HG02943 (cell line): ENCODE results near the gene CELA2A.
"Not testable (repeated sequence)": the region's sequence is repeated elsewhere in the genome, so short reads cannot be mapped to it uniquely, and the experiment has no call there.

Experiments
- ATAC-seq: cut with Tn5 transposase; IDR thresholded peaks from one replicate; pipeline ENCODE4 v1.9.1; 2021; ENCODE audit warnings: mild to moderate bottlenecking, low read depth, moderate library complexity; ENCODE audit not compliant: unreplicated experiment

CELA2A gene

GRCh38 chr1:15442759-15443158, 13.8 kb upstream of the CELA2A start:
- no peak for ATAC-seq

DNA sequence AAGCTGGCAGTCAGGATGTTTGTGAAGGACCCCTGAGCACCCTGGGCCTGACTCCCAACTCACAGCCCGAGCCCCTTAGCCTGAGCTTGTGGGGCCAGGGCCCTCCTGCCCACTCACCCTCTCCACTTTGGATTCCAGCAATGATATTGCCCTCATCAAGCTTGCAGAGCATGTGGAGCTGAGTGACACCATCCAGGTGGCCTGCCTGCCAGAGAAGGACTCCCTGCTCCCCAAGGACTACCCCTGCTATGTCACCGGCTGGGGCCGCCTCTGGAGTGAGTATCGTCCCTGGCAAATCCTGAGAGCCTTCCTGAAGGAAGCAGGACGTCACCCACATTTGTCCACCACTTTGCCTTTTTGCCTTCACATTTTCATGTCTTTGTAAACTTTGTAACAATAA, 13.3 kb upstream of the CELA2A start:
- no peak for ATAC-seq

- no peak for ATAC-seq
Measured at GRCh38 chr1:15444468-15445389, 11.8 kb upstream of the CELA2A start.

DNA sequence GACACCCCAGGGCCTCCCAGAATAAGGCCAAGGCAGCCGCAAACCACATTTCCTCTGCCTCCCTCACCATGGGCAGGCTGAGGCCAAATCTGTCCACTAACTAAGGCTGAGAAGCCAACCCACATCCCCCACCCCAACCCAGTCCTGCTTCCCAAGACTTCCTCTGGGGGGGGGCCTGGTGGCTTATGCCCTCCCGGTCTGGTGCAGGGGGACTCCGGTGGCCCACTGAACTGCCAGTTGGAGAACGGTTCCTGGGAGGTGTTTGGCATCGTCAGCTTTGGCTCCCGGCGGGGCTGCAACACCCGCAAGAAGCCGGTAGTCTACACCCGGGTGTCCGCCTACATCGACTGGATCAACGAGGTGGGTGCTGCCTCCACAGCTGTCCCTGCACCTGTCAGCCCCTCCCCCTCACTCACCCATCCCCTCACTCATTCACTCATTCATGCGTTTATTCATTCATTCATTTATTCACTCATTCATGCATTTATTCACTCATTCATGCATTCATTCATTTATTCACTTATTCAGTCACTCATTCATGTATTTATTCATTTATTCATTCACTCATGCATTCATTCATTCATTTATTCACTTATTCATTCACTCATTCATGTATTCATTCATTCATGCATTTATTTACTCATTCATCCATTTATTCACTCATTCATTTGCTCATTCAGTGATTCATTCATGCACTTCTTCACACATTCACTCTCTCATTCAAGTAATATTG, 11.0 kb upstream of the CELA2A start:
- ATAC-seq, result no peak

- no peak for ATAC-seq
Measured at GRCh38 chr1:15446212-15446611, 10.3 kb upstream of the CELA2A start.

GRCh38 chr1:15448877-15449462, 7.6 kb upstream of the CELA2A start:
- no peak for ATAC-seq

- ATAC-seq, result no peak
Measured at GRCh38 chr1:15449567-15449966, 7.0 kb upstream of the CELA2A start.

- no peak for ATAC-seq
Measured at GRCh38 chr1:15451014-15451722, 5.4 kb upstream of the CELA2A start.

DNA sequence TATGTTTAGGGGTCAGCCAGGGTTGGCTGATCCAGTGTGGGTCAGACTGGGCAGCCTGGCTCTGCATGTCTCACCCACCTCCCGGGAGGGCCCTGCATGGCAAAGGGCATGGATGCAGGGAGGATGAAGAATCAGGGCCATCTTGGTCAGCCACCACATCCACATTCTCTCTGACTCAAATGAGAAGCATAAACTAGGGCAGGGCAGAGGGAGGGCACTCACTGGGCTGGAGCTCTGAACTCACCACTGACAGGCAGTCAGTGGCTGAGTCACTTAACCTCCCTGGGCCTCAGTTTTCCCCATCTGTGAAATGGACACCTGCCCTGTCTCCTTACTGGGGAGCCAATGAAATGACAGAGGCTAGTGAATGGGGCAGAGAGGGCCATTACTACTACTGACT, 4.3 kb upstream of the CELA2A start:
- ATAC-seq, result no peak

DNA sequence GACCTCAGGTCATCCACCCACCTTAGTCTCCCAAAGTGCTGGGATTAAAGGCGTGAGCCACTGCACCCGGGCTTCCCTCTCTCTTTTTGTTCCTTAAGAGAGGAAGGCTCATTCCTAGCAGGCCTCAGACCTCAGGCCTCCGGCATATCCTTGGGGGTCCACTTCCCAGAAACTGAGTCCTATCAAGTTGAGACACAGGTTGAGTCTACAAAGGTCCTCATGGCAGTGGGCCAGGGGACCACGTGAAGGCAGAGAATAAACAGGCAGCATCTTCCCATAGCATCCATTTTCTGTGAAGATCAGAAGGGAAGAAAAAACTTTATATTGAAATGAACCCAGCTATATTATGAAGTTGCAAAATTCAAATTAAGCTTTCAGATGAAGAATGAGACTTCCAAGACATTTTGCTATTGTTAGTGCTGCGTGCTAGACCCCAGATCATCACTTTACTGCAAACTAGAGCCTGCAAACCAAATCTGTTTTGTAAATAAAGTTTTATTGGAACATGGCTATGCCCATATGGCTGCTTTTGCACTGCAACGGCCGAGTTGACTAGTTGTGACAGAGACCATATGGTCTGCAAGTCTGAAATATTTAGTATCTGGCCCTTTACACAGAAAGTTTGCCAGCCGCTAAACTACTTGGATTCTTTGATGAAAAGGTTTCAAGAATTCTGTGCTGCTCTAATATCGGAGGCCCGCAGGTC, 3.5 kb upstream of the CELA2A start:
- ATAC-seq, result no peak

- ATAC-seq, result no peak
Measured at GRCh38 chr1:15453734-15454133, 2.8 kb upstream of the CELA2A start.

DNA sequence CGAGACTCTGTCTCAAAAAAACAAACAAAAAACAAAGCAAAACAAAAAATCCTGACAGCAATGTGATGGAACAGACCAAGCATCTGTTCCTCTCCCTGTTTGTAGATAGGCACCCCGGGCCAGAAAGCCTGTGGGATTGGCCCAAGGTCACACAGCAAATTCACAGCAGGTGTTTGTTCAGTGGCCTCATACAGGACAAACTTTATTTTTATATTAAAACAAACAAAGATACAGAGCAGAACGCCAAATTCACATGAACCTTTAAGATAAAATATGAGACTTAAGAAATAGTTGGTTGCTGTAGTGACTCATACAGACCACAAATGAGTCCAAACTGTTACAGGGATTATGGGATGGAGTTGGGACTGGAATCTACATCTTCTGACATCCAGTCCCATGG, 2.3 kb upstream of the CELA2A start:
- no peak for ATAC-seq

- ATAC-seq, result no peak
Measured at GRCh38 chr1:15455522-15455921, 1.0 kb upstream of the CELA2A start.

GRCh38 chr1:15457585-15457984, 1.1 kb downstream of the CELA2A start:
- no peak for ATAC-seq

GRCh38 chr1:15458388-15458787, 1.9 kb downstream of the CELA2A start:
- not testable (repeated sequence) for ATAC-seq

GRCh38 chr1:15459771-15460707, 3.5 kb downstream of the CELA2A start:
- no peak for ATAC-seq

DNA sequence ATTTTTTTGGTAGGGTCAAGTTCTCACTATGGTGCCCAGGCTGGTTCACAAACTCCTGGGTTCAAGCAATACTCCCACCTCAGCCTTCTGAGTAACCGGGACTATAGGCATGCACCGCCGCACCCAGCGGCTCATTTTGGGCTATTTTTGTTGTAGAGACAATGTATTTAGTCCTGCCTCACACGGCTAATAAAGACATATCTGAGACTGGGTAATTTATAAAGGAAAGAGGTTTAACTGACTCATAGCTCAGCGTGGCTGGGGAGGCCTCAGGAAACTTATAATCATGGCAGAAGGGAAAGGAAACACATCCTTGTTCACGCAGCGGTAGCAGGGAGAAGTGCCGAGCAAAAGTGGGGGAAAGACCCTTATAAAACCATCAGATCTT, 4.2 kb downstream of the CELA2A start:
- ATAC-seq, result no peak

DNA sequence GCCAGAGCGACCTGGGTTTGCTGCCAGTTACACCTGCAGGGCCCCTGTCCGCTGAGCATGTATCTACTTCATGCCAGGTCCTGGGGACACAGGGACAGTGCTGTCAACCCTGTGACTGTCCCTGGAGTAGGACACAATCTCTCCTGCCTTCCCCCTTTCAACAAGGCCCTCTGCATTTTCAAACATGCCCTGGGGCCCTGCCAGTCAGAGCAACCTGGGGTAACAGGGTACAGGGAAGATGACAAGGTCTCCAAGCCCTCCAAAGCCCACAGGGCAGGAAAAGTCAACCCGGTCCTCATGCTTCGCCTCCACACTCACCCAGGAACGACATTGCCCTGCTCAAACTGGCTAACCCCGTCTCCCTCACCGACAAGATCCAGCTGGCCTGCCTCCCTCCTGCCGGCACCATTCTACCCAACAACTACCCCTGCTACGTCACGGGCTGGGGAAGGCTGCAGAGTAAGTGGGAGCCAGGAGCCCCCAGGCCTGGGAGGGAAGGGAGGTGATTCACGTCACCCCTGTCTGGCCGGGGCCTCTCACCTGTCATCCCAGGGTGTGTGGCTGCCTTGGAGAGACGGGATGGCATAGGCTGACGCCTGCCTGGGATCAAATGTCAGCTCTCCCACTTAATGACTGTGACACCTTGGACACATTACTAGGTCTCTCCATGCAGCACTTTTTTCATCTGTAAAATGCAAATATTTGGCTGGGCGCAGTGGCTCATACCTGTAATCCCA, 6.7 kb downstream of the CELA2A start:
- ATAC-seq, result not testable (repeated sequence)
